ENCODE results near the gene SLC6A6. TPM values are rescaled to one million over a fixed set of nuclear protein-coding genes. Genes with fewer than 3 reads are reported as not detected.

Gene SLC6A6
- total and polyA plus RNA-seq, 12 donors: 10.6 to 197 (median 85.6) TPM

- no peak overlapping the region for H3K4me3 ChIP-seq
- peak in 4 of 7 donors; percentile 59 to 69 (median 65) for DNase-seq
- no peaks in the 10 kb centered on the region for H3K36me3 ChIP-seq (replicated peaks in 1 of 2)
- no peaks in the 10 kb centered on the region for H3K27me3 ChIP-seq
- H3K27ac ChIP-seq: no peak overlapping the region
- peaks cover 5 to 8% of the 10 kb centered on the region in 2 donors for H3K4me1 ChIP-seq (replicated peaks in 1 of 2)
- 50 to 67% (median 62%) methylated on average over 3 to 9 of the region's 9 CpGs for WGBS, 4 donors
- intact Hi-C loops (cut with DNase I): no loop called here
- H3K9me3 ChIP-seq (replicated peaks in 1 of 3): no peaks in the 10 kb centered on the region
- TF ChIP-seq CTCF (IDR thresholded peaks at IDR 0.05): no peak
Measured at GRCh38 chr3:14376348-14377043, 25.9 kb upstream of the SLC6A6 start.

- Histone ChIP-seq H3K27ac (no peak overlapping the region), H3K4me3 (no peak overlapping the region), H3K36me3 (replicated peaks in 1 of 2) (no peaks in the 10 kb centered on the region), H3K4me1 (replicated peaks in 1 of 2) (peaks cover under 1 to 5% of the 10 kb centered on the region in 2 donors), H3K27me3 (no peaks in the 10 kb centered on the region), H3K9me3 (replicated peaks in 1 of 3) (no peaks in the 10 kb centered on the region)
- intact Hi-C loops (cut with DNase I): no loop called here
- WGBS, 4 donors: 72 to 83% (median 79%) methylated on average over 4 to 6 of the region's 6 CpGs
- no peak for DNase-seq
- TF ChIP-seq POLR2A (IDR thresholded peaks at IDR 0.05) (no peak), CTCF (IDR thresholded peaks at IDR 0.05) (no peak)
Measured at GRCh38 chr3:14377044-14377837, 25.2 kb upstream of the SLC6A6 start.

- Histone ChIP-seq H3K4me1 (replicated peaks in 1 of 2) (peaks cover 0 to 5% of the 10 kb centered on the region in 2 donors), H3K27ac (no peak overlapping the region), H3K36me3 (replicated peaks in 1 of 2) (no peaks in the 10 kb centered on the region), H3K4me3 (no peak overlapping the region), H3K9me3 (replicated peaks in 1 of 3) (no peaks in the 10 kb centered on the region), H3K27me3 (no peaks in the 10 kb centered on the region)
- no peak for TF ChIP-seq POLR2A (IDR thresholded peaks at IDR 0.05)
- TF ChIP-seq CTCF (IDR thresholded peaks at IDR 0.05): no peak
- 67 to 90% (median 75%) methylated on average over 1 to 3 of the region's 3 CpGs for WGBS, 4 donors
- intact Hi-C loops (cut with DNase I): no loop called here
- peak in 1 of 7 donors; percentile 34 for DNase-seq
Measured at GRCh38 chr3:14377838-14378169, 24.6 kb upstream of the SLC6A6 start.

GRCh38 chr3:14378415-14378814, 24.0 kb upstream of the SLC6A6 start:
- Histone ChIP-seq H3K4me1 (replicated peaks in 1 of 2) (peaks cover 0 to 5% of the 10 kb centered on the region in 2 donors), H3K9me3 (replicated peaks in 1 of 3) (no peaks in the 10 kb centered on the region), H3K27me3 (no peaks in the 10 kb centered on the region), H3K36me3 (replicated peaks in 1 of 2) (no peaks in the 10 kb centered on the region), H3K4me3 (no peak overlapping the region), H3K27ac (no peak overlapping the region)
- peak in 4 of 7 donors; percentile 42 to 65 (median 46) for DNase-seq
- intact Hi-C loops (cut with DNase I): no loop called here
- TF ChIP-seq POLR2A (IDR thresholded peaks at IDR 0.05) (no peak), CTCF (IDR thresholded peaks at IDR 0.05) (no peak)
- 56 to 83% (median 70%) methylated on average over 4 of the region's 4 CpGs for WGBS, 4 donors
